Measurements from ENCODE around the gene POU2F2.

Gene POU2F2

GRCh38 chr19:42122691-42123607 is 9.3 kb downstream of the POU2F2 start:
- peak overlapping the region; percentile 24 for H3K4me3 ChIP-seq (ENCODE audit: insufficient read depth, low read length, poor library complexity, severe bottlenecking)
- no peaks in the 10 kb centered on the region for H3K27me3 ChIP-seq (ENCODE audit: low read length)
- H4K20me1 ChIP-seq (ENCODE audit: low read depth, low read length): no peaks in the 10 kb centered on the region
- no peaks in the 10 kb centered on the region for H3K9me2 ChIP-seq (replicated peaks; ENCODE audit: insufficient read depth, low read length)
- peak overlapping the region; percentile 58 for H3K9ac ChIP-seq (ENCODE audit: low read length)
- no peak overlapping the region for H2AFZ ChIP-seq (ENCODE audit: low read depth, low read length, severe bottlenecking)
- H3K79me2 ChIP-seq (ENCODE audit: insufficient read depth, low read length): peaks cover 56% of the 10 kb centered on the region
- peaks cover 10% of the 10 kb centered on the region; the same call in 1 of the 2 replicates for H3K36me3 ChIP-seq (ENCODE audit: low read length)
- no peak for TF ChIP-seq CTCF (IDR thresholded peaks at IDR 0.05; ENCODE audit: insufficient read depth, low read length, poor library complexity, severe bottlenecking)
- no peak for TF ChIP-seq EZH2phosphoT487 (conservative IDR thresholded peaks at IDR 0.05; ENCODE audit: low read length)
- H3K9me3 ChIP-seq (ENCODE audit: insufficient read depth, low read length): no peaks in the 10 kb centered on the region
- H3K4me2 ChIP-seq (ENCODE audit: low read depth, low read length, poor library complexity, severe bottlenecking): peak overlapping the region; percentile 49
- H3K27ac ChIP-seq (ENCODE audit: low read depth, low read length): peak overlapping the region; percentile 96
- peaks cover 53% of the 10 kb centered on the region for H3F3A ChIP-seq (ENCODE audit: insufficient read depth)

- peaks cover 43% of the 10 kb centered on the region for H3K79me2 ChIP-seq (ENCODE audit: insufficient read depth, low read length)
- H4K20me1 ChIP-seq (ENCODE audit: low read depth, low read length): no peaks in the 10 kb centered on the region
- peaks cover 10% of the 10 kb centered on the region; the same call in 1 of the 2 replicates for H3K36me3 ChIP-seq (ENCODE audit: low read length)
- peak overlapping the region; percentile 58 for H3K9ac ChIP-seq (ENCODE audit: low read length)
- no peaks in the 10 kb centered on the region for H3K9me2 ChIP-seq (replicated peaks; ENCODE audit: insufficient read depth, low read length)
- peak overlapping the region; percentile 8 for H3K4me3 ChIP-seq (ENCODE audit: insufficient read depth, low read length, poor library complexity, severe bottlenecking)
- no peak overlapping the region for H2AFZ ChIP-seq (ENCODE audit: low read depth, low read length, severe bottlenecking)
- TF ChIP-seq EZH2phosphoT487 (conservative IDR thresholded peaks at IDR 0.05; ENCODE audit: low read length): no peak
- TF ChIP-seq CTCF (IDR thresholded peaks at IDR 0.05; ENCODE audit: insufficient read depth, low read length, poor library complexity, severe bottlenecking): no peak
- H3F3A ChIP-seq (ENCODE audit: insufficient read depth): peaks cover 50% of the 10 kb centered on the region
- peak overlapping the region; percentile 96 for H3K27ac ChIP-seq (ENCODE audit: low read depth, low read length)
- H3K9me3 ChIP-seq (ENCODE audit: insufficient read depth, low read length): no peaks in the 10 kb centered on the region
- peak overlapping the region; percentile 49 for H3K4me2 ChIP-seq (ENCODE audit: low read depth, low read length, poor library complexity, severe bottlenecking)
- no peaks in the 10 kb centered on the region for H3K27me3 ChIP-seq (ENCODE audit: low read length)
These were observed 10.6 kb downstream of the POU2F2 start for GRCh38 chr19:42121656-42122069.

GRCh38 chr19:42121036-42121621 is 11.1 kb downstream of the POU2F2 start:
- Histone ChIP-seq H2AFZ (ENCODE audit: low read depth, low read length, severe bottlenecking) (no peak overlapping the region), H4K20me1 (ENCODE audit: low read depth, low read length) (no peaks in the 10 kb centered on the region), H3K9me3 (ENCODE audit: insufficient read depth, low read length) (no peaks in the 10 kb centered on the region), H3K27ac (ENCODE audit: low read depth, low read length) (peak overlapping the region; percentile 96), H3K36me3 (ENCODE audit: low read length) (peaks cover 10% of the 10 kb centered on the region; the same call in 1 of the 2 replicates), H3F3A (ENCODE audit: insufficient read depth) (peaks cover 53% of the 10 kb centered on the region), H3K9ac (ENCODE audit: low read length) (peak overlapping the region; percentile 58), H3K4me3 (ENCODE audit: insufficient read depth, low read length, poor library complexity, severe bottlenecking) (no peak overlapping the region), H3K27me3 (ENCODE audit: low read length) (no peaks in the 10 kb centered on the region), H3K79me2 (ENCODE audit: insufficient read depth, low read length) (peaks cover 38% of the 10 kb centered on the region), H3K9me2 (replicated peaks; ENCODE audit: insufficient read depth, low read length) (no peaks in the 10 kb centered on the region), H3K4me2 (ENCODE audit: low read depth, low read length, poor library complexity, severe bottlenecking) (peak overlapping the region; percentile 49)
- TF ChIP-seq EZH2phosphoT487 (conservative IDR thresholded peaks at IDR 0.05; ENCODE audit: low read length): no peak
- no peak for TF ChIP-seq CTCF (IDR thresholded peaks at IDR 0.05; ENCODE audit: insufficient read depth, low read length, poor library complexity, severe bottlenecking)
